Measurements from ENCODE around the gene ELF5. TPM values are rescaled to one million over a fixed set of nuclear protein-coding genes. Genes with fewer than 3 reads are reported as not detected.

ELF5 gene
- total RNA-seq, 1 donor from 2014 or later = 0.35 TPM

Other genes starting within 250 kb of the ELF5 start
- gene ABTB2, start 155.8 kb downstream of the ELF5 start, total RNA-seq = 36.5 and 44.1 TPM in 2 replicates
- gene CAT, start 74.9 kb downstream of the ELF5 start, total RNA-seq = 93.1 and 343 TPM in 2 replicates
- gene EHF, start 107.3 kb upstream of the ELF5 start, total RNA-seq = 43.7 and 158 TPM in 2 replicates